Endothelial cell of umbilical vein (primary cell): ENCODE data around the gene PREP.

Experiments
- CTCF ChIP-seq, 2 donors: IDR thresholded peaks; 1 replicate in 1 of 2; 2 replicates in 1 of 2; pipeline ENCODE4 v1.5.1; 2011; ENCODE audit warnings: low read length in 2 of 2, mild to moderate bottlenecking in 2 of 2, moderate library complexity in 2 of 2, control low read depth in 1 of 2, inconsistent platforms in 1 of 2, low read depth in 1 of 2; ENCODE audit not compliant: insufficient read depth in 1 of 2; ENCODE audit errors: extremely low read depth in 1 of 2
- EZH2 ChIP-seq: IDR thresholded peaks from 2 replicates; pipeline ENCODE4 v1.6.1; 2012; ENCODE audit warnings: borderline replicate concordance, low read depth, mild to moderate bottlenecking, moderate library complexity, low read length, inconsistent platforms; ENCODE audit not compliant: severe bottlenecking
- JUN ChIP-seq: IDR thresholded peaks from 2 replicates; pipeline ENCODE4 v1.6.1; 2011; ENCODE audit warnings: borderline replicate concordance, low read depth; ENCODE audit not compliant: insufficient read length, insufficient read depth
- MAX ChIP-seq: IDR thresholded peaks from 2 replicates; pipeline ENCODE4 v1.6.1; 2011; ENCODE audit not compliant: insufficient read depth, insufficient read length
- MYC ChIP-seq: IDR thresholded peaks from one replicate; pipeline ENCODE4 v1.6.1; 2011; ENCODE audit warnings: mild to moderate bottlenecking, low read depth, low read length
- POLR2A ChIP-seq: IDR thresholded peaks from 2 replicates; pipeline ENCODE4 v1.6.1; 2012; ENCODE audit warnings: low read depth, mild to moderate bottlenecking, control low read depth, low read length
- POLR2AphosphoS5 ChIP-seq: IDR thresholded peaks from 2 replicates; pipeline ENCODE4 v1.6.1; 2012; ENCODE audit warnings: low read depth, mild to moderate bottlenecking, control low read depth, low read length, moderate library complexity; ENCODE audit not compliant: insufficient read depth

- TF ChIP-seq CTCF (IDR thresholded peaks at IDR 0.05; ENCODE audit: extremely low read depth in 1 of 2, insufficient read depth in 1 of 2, low read depth in 1 of 2, low read length in 2 of 2) (no peak), POLR2AphosphoS5 (no peak), EZH2 (no peak), POLR2A (no peak), MYC (no peak), MAX (no peak), JUN (no peak)
Observed at GRCh38 chr6:105278813-105279212, 124.1 kb downstream of the PREP start.
